Measurements from ENCODE around the gene IGSF21.

DNA sequence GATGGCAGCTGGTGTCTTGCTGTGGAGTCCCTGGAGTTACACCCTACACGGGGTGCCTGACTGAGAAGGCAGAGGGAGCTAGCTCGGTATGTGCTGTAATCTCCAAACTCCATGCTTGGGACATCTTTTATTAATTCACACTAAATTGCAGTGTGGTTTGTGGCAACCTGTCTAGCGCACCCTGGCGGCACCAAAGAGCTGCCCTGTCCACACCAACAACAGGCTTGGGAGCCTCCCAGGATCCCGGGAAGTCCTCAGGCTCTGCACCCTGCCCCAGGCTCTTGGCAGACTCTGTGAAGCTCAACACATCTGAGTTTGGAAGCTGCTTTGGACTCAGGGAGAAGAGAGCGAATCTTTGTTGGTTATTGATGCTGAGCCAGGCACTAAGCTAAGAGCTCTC is 138.9 kb downstream of the IGSF21 start:
- TF ChIP-seq ESRRG (CRISPR knock-in tag; IDR thresholded peaks at IDR 0.05) = no peak
- no peak for TF ChIP-seq SNAI2 (CRISPR knock-in tag; IDR thresholded peaks at IDR 0.05)
- TF ChIP-seq BACH2 (CRISPR knock-in tag; IDR thresholded peaks at IDR 0.05; ENCODE audit: borderline replicate concordance) = no peak
- TF ChIP-seq, protein P1, sequence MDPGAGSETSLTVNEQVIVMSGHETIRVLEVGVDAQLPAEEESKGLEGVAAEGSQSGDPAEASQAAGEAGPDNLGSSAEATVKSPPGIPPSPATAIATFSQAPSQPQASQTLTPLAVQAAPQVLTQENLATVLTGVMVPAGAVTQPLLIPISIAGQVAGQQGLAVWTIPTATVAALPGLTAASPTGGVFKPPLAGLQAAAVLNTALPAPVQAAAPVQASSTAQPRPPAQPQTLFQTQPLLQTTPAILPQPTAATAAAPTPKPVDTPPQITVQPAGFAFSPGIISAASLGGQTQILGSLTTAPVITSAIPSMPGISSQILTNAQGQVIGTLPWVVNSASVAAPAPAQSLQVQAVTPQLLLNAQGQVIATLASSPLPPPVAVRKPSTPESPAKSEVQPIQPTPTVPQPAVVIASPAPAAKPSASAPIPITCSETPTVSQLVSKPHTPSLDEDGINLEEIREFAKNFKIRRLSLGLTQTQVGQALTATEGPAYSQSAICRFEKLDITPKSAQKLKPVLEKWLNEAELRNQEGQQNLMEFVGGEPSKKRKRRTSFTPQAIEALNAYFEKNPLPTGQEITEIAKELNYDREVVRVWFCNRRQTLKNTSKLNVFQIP (CRISPR knock-in tag; IDR thresholded peaks at IDR 0.05; ENCODE audit: borderline replicate concordance, low read depth) = no peak

Measured in SK-N-SH treated with all-trans-retinoic acid at 6 μM for 48 hours (cell line).